Bronchial epithelial cell (primary cell): Measurements from ENCODE around the gene VTI1A. TPM values are rescaled to one million over a fixed set of nuclear protein-coding genes. Genes with fewer than 3 reads are reported as not detected.

Experiments used
- DNase-seq: peaks from one replicate; pipeline ENCODE4 v3.0.0-alpha.2; 2010; ENCODE audit warnings: low read depth
- FAIRE-seq: peaks from 2 replicates; lab custom pipeline; 2011; peaks lifted over from hg19 to GRCh38; lab: Jason Lieb, UNC
- H3K27me3 ChIP-seq: 2 replicates; pipeline ENCODE4 v1.5.1; 2011; ENCODE audit warnings: low read length; ENCODE audit not compliant: control insufficient read depth, insufficient read depth
- H3K36me3 ChIP-seq: 2 replicates; pipeline ENCODE4 v1.5.1; 2011; ENCODE audit warnings: low read length; ENCODE audit not compliant: control insufficient read depth, insufficient read depth
- H3K4me3 ChIP-seq: 2 replicates; pipeline ENCODE4 v1.5.1; 2011; ENCODE audit warnings: mild to moderate bottlenecking, low read depth, low read length, control low read depth
- total RNA-seq: library from RNA; depleted of rRNA; stranded (reverse); fragments of >200 nt; gene quantifications from 2 replicates; pipeline ENCODE4 v1.2.1, GENCODE V29; 2014
- TF ChIP-seq, protein P1 (sequence below): IDR thresholded peaks from 2 replicates; pipeline ENCODE4 v1.5.1; 2011; ENCODE audit warnings: mild to moderate bottlenecking, moderate library complexity, low read length, control low read depth, inconsistent platforms; ENCODE audit not compliant: insufficient read depth, severe bottlenecking

Gene VTI1A
- total RNA-seq, 1 donor from 2014 or later = 36.6 TPM

DNA sequence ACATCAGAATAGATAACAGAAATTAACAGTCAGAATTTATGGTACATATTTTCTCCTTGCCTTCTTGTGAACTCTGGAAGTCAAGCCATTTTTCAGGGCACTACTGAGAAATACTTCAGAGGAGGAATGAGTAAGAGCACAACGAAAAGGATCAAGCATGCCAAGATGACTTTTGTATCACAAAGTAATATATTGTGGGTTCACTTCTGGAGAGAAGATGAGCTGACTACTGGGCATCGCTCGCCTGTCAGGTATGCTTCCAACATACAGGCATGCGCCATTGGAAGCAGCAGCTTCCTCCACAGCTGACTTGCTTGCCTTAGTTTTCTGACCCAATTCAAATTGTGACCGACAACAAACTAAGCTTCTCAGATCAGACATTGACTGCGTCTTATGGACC lies 137.3 kb downstream of the VTI1A start:
- no peak for FAIRE-seq
- no peak for DNase-seq

DNA sequence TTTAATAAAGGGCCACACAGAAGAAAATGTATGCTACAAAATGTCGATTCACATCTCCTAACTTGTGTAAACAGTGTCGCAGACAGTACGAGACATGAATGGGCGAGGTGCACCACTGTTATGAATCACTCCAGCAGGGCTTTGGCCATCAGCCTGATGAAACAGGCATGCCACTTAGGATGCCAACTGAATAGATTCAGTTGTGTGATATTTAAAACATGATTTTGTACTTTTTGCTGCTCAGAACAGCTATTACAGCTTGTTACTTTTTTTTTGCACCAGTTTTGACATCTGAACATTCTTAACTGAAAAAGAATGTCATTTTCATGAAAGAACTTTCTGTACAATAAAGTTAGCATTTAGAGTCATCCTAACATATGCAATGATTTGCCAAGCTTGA lies 138.1 kb downstream of the VTI1A start:
- H3K36me3 ChIP-seq = no peaks in the 10 kb centered on the region
- TF ChIP-seq, protein P1, sequence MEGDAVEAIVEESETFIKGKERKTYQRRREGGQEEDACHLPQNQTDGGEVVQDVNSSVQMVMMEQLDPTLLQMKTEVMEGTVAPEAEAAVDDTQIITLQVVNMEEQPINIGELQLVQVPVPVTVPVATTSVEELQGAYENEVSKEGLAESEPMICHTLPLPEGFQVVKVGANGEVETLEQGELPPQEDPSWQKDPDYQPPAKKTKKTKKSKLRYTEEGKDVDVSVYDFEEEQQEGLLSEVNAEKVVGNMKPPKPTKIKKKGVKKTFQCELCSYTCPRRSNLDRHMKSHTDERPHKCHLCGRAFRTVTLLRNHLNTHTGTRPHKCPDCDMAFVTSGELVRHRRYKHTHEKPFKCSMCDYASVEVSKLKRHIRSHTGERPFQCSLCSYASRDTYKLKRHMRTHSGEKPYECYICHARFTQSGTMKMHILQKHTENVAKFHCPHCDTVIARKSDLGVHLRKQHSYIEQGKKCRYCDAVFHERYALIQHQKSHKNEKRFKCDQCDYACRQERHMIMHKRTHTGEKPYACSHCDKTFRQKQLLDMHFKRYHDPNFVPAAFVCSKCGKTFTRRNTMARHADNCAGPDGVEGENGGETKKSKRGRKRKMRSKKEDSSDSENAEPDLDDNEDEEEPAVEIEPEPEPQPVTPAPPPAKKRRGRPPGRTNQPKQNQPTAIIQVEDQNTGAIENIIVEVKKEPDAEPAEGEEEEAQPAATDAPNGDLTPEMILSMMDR = no peak

More for the DNA sequence above, 137.3 kb downstream of the VTI1A start:
- TF ChIP-seq, protein P1 = no peak
- Histone ChIP-seq H3K4me3 (no peak overlapping the region), H3K36me3 (no peaks in the 10 kb centered on the region), H3K27me3 (no peaks in the 10 kb centered on the region)

DNA sequence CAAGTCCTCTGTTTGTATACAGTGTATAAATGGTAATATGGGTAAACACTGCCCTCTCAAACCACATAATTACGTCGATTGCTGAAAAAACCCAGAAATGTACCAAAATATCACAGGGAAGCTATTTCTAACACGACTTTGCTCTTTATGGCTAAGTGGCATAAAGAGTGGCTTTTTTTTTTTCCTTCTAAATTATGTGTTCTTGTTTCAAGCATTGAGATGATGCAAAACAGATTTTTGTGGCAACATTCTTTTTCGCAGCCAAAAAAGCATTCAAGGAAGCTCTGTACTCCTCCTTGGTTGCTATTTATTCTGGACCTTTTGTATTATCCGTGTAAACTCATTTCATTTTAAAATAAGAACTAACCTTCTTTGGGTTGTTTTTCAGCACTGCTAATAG lies 138.9 kb downstream of the VTI1A start:
- no peak for DNase-seq
- Histone ChIP-seq H3K27me3 (no peaks in the 10 kb centered on the region), H3K36me3 (no peaks in the 10 kb centered on the region), H3K4me3 (no peak overlapping the region)
- no peak for FAIRE-seq
- TF ChIP-seq, protein P1 = no peak

More for the DNA sequence above, 138.1 kb downstream of the VTI1A start:
- DNase-seq (peak; percentile 84), FAIRE-seq (peak; percentile 85)
- Histone ChIP-seq H3K4me3 (no peak overlapping the region), H3K27me3 (no peaks in the 10 kb centered on the region)

- DNase-seq (no peak), FAIRE-seq (no peak)
- no peak overlapping the region for H3K4me3 ChIP-seq
- H3K36me3 ChIP-seq = no peaks in the 10 kb centered on the region
- TF ChIP-seq, protein P1 = no peak
- H3K27me3 ChIP-seq = no peaks in the 10 kb centered on the region
These were observed 140.7 kb downstream of the VTI1A start for GRCh38 chr10:112587729-112588128.

DNA sequence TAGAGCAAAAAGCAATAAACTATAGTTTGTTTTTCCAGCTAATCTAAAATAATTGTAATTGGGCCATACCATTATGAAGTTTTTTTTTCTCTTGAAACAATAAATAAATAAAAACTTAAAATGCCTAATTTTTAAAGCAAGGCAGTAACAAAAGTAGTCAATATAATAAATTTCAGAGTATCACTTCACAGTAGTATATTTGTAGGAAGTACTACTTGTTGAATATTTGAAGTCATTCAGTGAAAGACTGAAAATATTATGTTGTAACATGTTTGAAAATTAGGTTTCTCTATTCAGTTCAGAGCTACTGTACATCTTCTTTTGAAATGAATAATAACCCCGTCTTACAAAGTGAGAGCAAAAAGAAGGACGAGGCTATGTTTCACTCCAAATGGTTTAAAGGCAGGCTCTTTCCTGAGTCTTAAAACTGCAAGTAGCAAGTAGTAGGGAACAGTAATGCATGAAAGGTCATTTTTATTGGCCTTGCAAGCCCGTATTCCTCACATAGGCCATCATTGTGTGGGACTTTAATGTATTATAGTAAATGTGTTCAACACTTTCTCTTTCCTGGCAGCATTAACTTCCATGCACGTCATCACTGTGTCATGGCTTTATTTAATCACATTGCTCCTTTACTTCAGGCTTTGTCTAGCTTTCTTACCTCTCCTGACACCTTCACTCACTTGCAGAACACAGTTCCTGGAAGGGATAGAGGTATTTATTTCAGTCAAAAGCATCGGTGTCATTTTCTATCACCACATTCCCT lies 141.4 kb downstream of the VTI1A start:
- FAIRE-seq = no peak
- Histone ChIP-seq H3K36me3 (no peaks in the 10 kb centered on the region), H3K27me3 (no peaks in the 10 kb centered on the region), H3K4me3 (no peak overlapping the region)
- DNase-seq = peak; percentile 31
- TF ChIP-seq, protein P1 = no peak
